ENCODE data around the gene S100A4.
"Not testable (repeated sequence)": the region's sequence is repeated elsewhere in the genome, so short reads cannot be mapped to it uniquely, and the experiment has no call there.

S100A4 gene

GRCh38 chr1:153567621-153568366 lies 22.2 kb upstream of the S100A4 start:
- DNase-seq (ENCODE audit: low read depth): no peak

- peak; percentile 75 for DNase-seq (ENCODE audit: low read depth)
Measured at GRCh38 chr1:153566414-153567371, 21.1 kb upstream of the S100A4 start.

- no peak for DNase-seq (ENCODE audit: low read depth)
Measured at GRCh38 chr1:153565529-153566374, 20.1 kb upstream of the S100A4 start, which contains the start of gene S100A2. Gene S100A2 (minus strand): TSS chr1:153565844. CDS start chr1:153563877, 1,967 bp downstream.

GRCh38 chr1:153563991-153564390 lies 18.4 kb upstream of the S100A4 start:
- DNase-seq (ENCODE audit: low read depth): no peak

- no peak for DNase-seq (ENCODE audit: low read depth)
Measured at GRCh38 chr1:153563483-153563901, 17.9 kb upstream of the S100A4 start.

GRCh38 chr1:153562021-153562420 lies 16.4 kb upstream of the S100A4 start:
- DNase-seq (ENCODE audit: low read depth): not testable (repeated sequence)

GRCh38 chr1:153561466-153561985 lies 15.9 kb upstream of the S100A4 start:
- no peak for DNase-seq (ENCODE audit: low read depth)

- DNase-seq (ENCODE audit: low read depth): no peak
Measured at GRCh38 chr1:153560771-153561465, 15.3 kb upstream of the S100A4 start.

GRCh38 chr1:153560241-153560640 lies 14.6 kb upstream of the S100A4 start:
- no peak for DNase-seq (ENCODE audit: low read depth)

GRCh38 chr1:153557877-153558276 lies 12.3 kb upstream of the S100A4 start:
- no peak for DNase-seq (ENCODE audit: low read depth)

GRCh38 chr1:153556348-153556747 lies 10.7 kb upstream of the S100A4 start:
- DNase-seq (ENCODE audit: low read depth): no peak

- no peak for DNase-seq (ENCODE audit: low read depth)
Measured at GRCh38 chr1:153553830-153554541, 8.4 kb upstream of the S100A4 start.

- no peak for DNase-seq (ENCODE audit: low read depth)
Measured at GRCh38 chr1:153553096-153553495, 7.5 kb upstream of the S100A4 start.

GRCh38 chr1:153552335-153552734 lies 6.7 kb upstream of the S100A4 start:
- DNase-seq (ENCODE audit: low read depth): no peak

- DNase-seq (ENCODE audit: low read depth): no peak
Measured at GRCh38 chr1:153550827-153551500, 5.4 kb upstream of the S100A4 start.

GRCh38 chr1:153550398-153550758 lies 4.8 kb upstream of the S100A4 start:
- DNase-seq (ENCODE audit: low read depth): no peak

GRCh38 chr1:153549741-153550397 lies 4.3 kb upstream of the S100A4 start:
- no peak for DNase-seq (ENCODE audit: low read depth)

GRCh38 chr1:153548722-153549688 lies 3.4 kb upstream of the S100A4 start, which contains the start of gene S100A3:
Gene S100A3 (minus strand): TSS chr1:153549258. CDS start chr1:153548485, 773 bp downstream.
- DNase-seq (ENCODE audit: low read depth): no peak
